RWPE1 (cell line): ENCODE measurements around the gene S1PR1.

Experiments used
- CTCF ChIA-PET: fragments of 350-600 bp; sonication (Branson Sonifier 250); formaldehyde crosslinking; extraction: SDS; loops from one replicate; lab custom pipeline; 2021; lab: Yijun Ruan, JAX
- POLR2A ChIA-PET: fragments of 400-600 bp; formaldehyde crosslinking; extraction: SDS; loops from one replicate; lab custom pipeline; 2020; ENCODE audit warnings: antibody characterized with exemption; ENCODE audit not compliant: low non-redundant PET; lab: Yijun Ruan, JAX
- DNase-seq: peaks from one replicate; pipeline ENCODE4 v3.0.0; 2012; ENCODE audit warnings: low spot score
- H3K27ac ChIP-seq: fragments of 450-650 bp; 2 replicates; pipeline ENCODE4 v1.5.1; 2017
- TF ChIP-seq, protein P1 (sequence below): fragments of 450-650 bp; conservative IDR thresholded peaks from 2 replicates; pipeline ENCODE4 v1.5.1; 2017; ENCODE audit warnings: low read depth, mild to moderate bottlenecking

The S1PR1 gene

GRCh38 chr1:101245246-101245927 is 8.6 kb downstream of the S1PR1 start:
- H3K27ac ChIP-seq: no peak overlapping the region
- ChIA-PET POLR2A (no interaction called here), CTCF (interaction anchor here (0.5 to 1.2 kb wide), 4 partner anchors 9 to 271 kb away, joined by 3 to 5 read pairs (median 4); no protein-coding TSS in a partner anchor)
- DNase-seq: no peak
- TF ChIP-seq, protein P1, sequence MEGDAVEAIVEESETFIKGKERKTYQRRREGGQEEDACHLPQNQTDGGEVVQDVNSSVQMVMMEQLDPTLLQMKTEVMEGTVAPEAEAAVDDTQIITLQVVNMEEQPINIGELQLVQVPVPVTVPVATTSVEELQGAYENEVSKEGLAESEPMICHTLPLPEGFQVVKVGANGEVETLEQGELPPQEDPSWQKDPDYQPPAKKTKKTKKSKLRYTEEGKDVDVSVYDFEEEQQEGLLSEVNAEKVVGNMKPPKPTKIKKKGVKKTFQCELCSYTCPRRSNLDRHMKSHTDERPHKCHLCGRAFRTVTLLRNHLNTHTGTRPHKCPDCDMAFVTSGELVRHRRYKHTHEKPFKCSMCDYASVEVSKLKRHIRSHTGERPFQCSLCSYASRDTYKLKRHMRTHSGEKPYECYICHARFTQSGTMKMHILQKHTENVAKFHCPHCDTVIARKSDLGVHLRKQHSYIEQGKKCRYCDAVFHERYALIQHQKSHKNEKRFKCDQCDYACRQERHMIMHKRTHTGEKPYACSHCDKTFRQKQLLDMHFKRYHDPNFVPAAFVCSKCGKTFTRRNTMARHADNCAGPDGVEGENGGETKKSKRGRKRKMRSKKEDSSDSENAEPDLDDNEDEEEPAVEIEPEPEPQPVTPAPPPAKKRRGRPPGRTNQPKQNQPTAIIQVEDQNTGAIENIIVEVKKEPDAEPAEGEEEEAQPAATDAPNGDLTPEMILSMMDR: no peak

- TF ChIP-seq, protein P1: no peak
- ChIA-PET POLR2A (no interaction called here), CTCF (interaction anchor here (0.7 to 1.0 kb wide), 3 partner anchors 10 to 757 kb away, joined by 3 to 4 read pairs (median 3); partner anchors contain the start of gene S1PR1)
- DNase-seq: no peak
- no peak overlapping the region for H3K27ac ChIP-seq
Measured at GRCh38 chr1:101247404-101248287, 10.8 kb downstream of the S1PR1 start.

- ChIA-PET POLR2A (no interaction called here), CTCF (interaction anchor here (1.5 kb wide), 1 partner anchor 11 kb away, joined by 10 read pairs; no protein-coding TSS in a partner anchor)
- TF ChIP-seq, protein P1: no peak
- H3K27ac ChIP-seq: no peak overlapping the region
- DNase-seq: no peak
Measured at GRCh38 chr1:101250222-101250621, 13.4 kb downstream of the S1PR1 start.

- TF ChIP-seq, protein P1: no peak
- no peak for DNase-seq
- POLR2A ChIA-PET: no interaction called here
- CTCF ChIA-PET: interaction anchor here (0.7 to 1.5 kb wide), 2 partner anchors 11 to 113 kb away, joined by 3 to 10 read pairs; no protein-coding TSS in a partner anchor
- H3K27ac ChIP-seq: no peak overlapping the region
Measured at GRCh38 chr1:101250656-101251272, 13.9 kb downstream of the S1PR1 start.

DNA sequence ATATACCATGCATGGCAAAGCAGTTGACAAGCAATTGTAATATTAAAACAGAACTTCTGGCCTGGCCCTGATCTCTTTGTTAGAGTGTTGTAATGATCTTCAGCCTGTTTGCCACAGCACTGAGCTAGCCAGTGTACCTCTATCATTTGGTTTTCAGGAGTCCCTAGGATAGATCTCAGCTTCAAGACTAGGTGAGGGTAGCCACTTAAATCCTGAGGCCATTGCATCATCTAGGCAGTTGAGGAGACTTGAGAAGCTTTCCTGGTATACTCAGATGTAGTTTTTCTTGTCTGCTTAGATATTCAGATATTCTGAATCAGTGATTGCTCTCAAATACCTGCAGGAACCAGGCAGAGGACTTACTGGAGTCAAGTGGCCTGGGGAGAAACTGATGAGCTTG is 14.7 kb downstream of the S1PR1 start:
- POLR2A ChIA-PET: interaction anchor here (0.6 kb wide), 1 partner anchor 41 kb away, joined by 3 read pairs; no protein-coding TSS in a partner anchor
- TF ChIP-seq, protein P1: no peak
- DNase-seq: no peak
- CTCF ChIA-PET: interaction anchor here (0.7 to 1.5 kb wide), 3 partner anchors 12 to 326 kb away, joined by 3 to 10 read pairs (median 3); no protein-coding TSS in a partner anchor
- no peak overlapping the region for H3K27ac ChIP-seq
